SU-DHL-6 (cell line): ENCODE results near the gene KRTCAP2.
"Not testable (repeated sequence)": the region's sequence is repeated elsewhere in the genome, so short reads cannot be mapped to it uniquely, and the experiment has no call there.

ENCODE experiments used
- EZH2phosphoT487 ChIP-seq: fragments of 200-600 bp; sonication (generic), shearing (Covaris generic); conservative IDR thresholded peaks from 2 replicates; pipeline ENCODE4 v1.6.1; 2018; ENCODE audit warnings: mild to moderate bottlenecking, antibody characterized with exemption, low read length, moderate library complexity, mixed read lengths
- TF ChIP-seq, protein P1 (sequence below): fragments of 200-600 bp; sonication (generic); IDR thresholded peaks from one replicate; pipeline ENCODE4 v1.5.1; 2017; ENCODE audit warnings: antibody characterized with exemption, mild to moderate bottlenecking, low read length, moderate library complexity; ENCODE audit not compliant: insufficient read depth, poor library complexity, severe bottlenecking

DNA sequence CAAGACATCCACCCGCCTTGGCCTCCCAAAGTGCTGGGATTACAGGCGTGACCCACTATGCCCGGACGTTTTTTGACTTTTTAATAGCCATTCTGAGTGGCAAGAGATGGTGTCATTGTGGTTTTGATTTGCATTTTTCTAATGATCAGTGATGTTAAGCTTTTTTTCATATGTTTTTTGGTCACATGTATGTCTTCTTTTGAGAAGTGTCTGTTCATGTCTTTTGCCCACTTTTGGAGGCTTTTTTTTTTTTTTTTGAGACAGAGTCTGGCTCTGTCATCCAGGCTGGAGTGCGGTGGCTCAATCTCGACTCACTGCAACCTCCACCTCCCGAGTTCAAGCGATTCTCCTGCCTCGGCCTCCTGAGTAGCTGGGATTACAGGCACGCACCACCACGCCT is 8.5 kb downstream of the KRTCAP2 start:
- TF ChIP-seq, protein P1, sequence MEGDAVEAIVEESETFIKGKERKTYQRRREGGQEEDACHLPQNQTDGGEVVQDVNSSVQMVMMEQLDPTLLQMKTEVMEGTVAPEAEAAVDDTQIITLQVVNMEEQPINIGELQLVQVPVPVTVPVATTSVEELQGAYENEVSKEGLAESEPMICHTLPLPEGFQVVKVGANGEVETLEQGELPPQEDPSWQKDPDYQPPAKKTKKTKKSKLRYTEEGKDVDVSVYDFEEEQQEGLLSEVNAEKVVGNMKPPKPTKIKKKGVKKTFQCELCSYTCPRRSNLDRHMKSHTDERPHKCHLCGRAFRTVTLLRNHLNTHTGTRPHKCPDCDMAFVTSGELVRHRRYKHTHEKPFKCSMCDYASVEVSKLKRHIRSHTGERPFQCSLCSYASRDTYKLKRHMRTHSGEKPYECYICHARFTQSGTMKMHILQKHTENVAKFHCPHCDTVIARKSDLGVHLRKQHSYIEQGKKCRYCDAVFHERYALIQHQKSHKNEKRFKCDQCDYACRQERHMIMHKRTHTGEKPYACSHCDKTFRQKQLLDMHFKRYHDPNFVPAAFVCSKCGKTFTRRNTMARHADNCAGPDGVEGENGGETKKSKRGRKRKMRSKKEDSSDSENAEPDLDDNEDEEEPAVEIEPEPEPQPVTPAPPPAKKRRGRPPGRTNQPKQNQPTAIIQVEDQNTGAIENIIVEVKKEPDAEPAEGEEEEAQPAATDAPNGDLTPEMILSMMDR: not testable (repeated sequence)
- TF ChIP-seq EZH2phosphoT487: not testable (repeated sequence)
